ENCODE measurements around the gene NOSIP.

The NOSIP gene

GRCh38 chr19:49570997-49571676, 9.2 kb downstream of the NOSIP start:
- peak; percentile 49 for DNase-seq (ENCODE audit: low spot score)

GRCh38 chr19:49570138-49570856, 10.1 kb downstream of the NOSIP start:
- DNase-seq (ENCODE audit: low spot score) = peak; percentile 94

DNA sequence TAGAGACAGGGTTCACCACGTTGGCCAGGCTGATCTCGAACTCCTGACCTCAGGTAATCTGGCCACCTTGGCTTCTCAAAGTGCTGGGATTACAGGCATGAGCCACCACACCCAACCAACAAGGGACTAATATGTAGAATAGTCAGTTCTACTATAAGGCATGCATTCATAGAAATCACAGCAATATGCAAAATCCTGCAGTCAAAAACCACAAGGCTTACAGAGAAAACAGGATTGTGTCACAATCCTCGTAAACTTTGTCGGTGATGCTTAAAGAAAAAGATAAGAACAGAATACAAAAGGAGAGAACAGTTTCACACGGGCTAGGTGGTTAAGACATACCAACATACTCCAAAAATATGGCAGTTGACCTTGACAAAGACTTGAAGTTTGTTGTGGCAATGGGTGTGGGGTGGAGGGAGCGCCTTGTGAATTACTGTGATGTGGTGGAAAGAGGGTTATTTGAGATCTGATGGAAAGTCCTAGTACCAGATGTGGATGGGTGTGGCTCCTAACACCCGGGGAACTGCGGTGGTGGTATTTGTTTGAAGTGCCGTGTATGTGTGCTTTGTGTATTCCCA, 12.4 kb downstream of the NOSIP start:
- DNase-seq (ENCODE audit: low spot score) = no peak

- no peak for DNase-seq (ENCODE audit: low spot score)
Observed at GRCh38 chr19:49566302-49566701, 14.1 kb downstream of the NOSIP start.

- DNase-seq (ENCODE audit: low spot score) = no peak
Observed at GRCh38 chr19:49565261-49565660, 15.1 kb downstream of the NOSIP start.

- DNase-seq (ENCODE audit: low spot score) = no peak
Observed at GRCh38 chr19:49564616-49565045, 15.7 kb downstream of the NOSIP start.

DNA sequence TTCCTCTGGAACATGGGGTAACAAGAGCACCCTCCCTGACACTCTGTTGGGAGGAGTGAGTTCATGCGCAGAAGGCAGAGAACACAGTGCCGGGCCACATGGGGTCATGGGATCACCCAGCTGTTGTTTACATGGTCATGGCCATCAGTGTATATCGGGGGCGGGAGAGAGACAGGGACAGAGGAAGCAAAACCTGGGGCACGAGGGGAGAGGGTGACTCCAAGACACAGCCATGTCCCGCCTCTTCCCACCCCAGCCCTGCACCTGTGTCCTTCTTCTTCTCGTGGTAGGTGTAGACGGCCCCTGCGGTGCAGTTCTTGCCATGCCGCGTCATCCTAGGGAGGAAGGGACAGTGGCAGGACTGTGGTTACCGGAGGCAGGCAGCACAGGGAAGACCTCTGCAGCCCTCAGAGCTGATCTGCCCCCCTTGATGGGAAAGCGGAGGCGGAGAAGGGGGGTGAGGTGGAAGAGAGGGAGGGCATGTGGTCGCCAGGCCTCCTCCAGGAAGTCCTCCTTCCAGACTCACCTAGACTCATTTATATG, 19.9 kb downstream of the NOSIP start:
- no peak for DNase-seq (ENCODE audit: low spot score)

DNA sequence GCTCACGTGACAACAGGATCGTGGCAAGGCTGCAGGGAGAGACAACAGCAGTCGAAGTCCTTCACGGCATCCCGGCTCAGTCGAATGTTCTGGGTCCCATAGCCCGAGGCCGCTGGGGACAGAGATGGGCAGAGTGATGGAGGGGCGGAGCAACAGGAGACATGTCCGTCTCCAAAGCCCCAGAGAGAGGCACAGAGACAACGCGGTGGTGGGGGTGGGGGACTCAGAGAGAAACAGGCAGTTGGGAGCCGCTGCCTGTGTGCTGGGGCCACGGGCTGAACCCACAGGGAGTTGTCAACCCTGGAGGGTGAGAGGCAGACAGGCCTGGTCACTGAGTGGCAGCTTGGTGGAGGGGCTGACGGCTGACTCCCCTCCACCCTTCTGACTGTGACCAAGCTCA, 20.4 kb downstream of the NOSIP start:
- DNase-seq (ENCODE audit: low spot score) = no peak

DNA sequence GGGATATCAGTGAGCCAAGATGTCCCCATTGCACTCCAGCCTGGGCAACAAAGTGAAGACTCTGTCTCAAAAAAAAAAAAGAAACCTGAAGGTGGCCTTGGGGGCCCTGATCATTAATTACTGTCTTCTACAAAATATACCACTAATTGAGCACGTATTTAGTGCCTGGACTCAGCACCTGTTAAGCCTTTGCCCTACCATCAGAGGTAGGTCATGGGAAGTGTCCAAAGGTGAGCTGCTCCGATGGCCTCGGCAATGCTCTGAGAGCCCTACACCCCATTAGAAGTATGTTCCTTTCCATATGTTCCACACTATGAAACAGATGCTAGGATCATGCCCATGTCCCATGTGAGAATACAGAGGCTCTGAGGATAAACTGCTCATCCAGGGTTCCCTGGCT, 20.9 kb downstream of the NOSIP start:
- no peak for DNase-seq (ENCODE audit: low spot score)

- no peak for DNase-seq (ENCODE audit: low spot score)
Observed at GRCh38 chr19:49558591-49558990, 21.8 kb downstream of the NOSIP start.

- no peak for DNase-seq (ENCODE audit: low spot score)
Observed at GRCh38 chr19:49557641-49558325, 22.6 kb downstream of the NOSIP start.

- DNase-seq (ENCODE audit: low spot score) = no peak
Observed at GRCh38 chr19:49556412-49557398, 23.7 kb downstream of the NOSIP start.

DNA sequence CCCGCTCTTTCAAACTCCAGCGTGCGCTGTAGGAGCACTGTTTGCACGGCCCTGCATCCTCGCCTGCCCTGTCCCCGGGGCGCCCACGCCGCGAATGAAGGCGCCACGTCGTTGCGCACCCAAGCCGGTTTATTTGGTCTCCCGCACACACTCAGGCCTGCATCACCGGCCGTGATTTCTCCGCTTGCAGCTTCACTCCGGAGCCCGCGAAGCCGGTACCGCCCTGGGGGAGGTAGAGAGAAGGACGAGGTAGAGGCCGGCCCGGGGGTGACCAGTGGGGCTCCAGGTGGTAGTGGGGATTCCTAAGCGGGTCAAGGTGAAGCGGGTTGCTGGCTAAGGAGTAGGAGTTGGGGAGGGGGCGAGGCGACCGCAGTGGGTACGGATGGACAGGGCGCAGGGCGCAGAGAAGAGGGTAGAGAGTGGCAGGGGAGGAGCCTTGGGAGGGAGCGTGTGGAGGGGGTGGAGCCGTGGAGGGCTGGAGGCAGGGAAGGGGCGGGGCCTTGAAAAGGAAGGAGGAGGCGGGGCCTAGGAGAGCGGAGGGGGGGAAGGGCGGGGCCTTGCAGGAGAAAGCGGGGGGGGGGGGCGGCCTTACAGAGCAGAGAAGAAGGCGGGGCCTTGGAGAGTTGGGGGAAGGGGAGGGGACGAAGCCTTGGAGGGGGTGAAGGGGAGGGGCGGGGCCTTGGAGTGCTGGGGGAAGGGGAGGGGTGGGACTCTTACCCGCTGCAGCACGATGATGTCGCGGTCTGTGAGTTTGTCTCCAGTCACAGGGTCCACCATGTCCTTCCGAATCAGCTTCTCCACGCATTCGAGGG, 24.6 kb downstream of the NOSIP start:
- peak; percentile 47 for DNase-seq (ENCODE audit: low spot score)

- no peak for DNase-seq (ENCODE audit: low spot score)
Observed at GRCh38 chr19:49554701-49555181, 25.6 kb downstream of the NOSIP start.

DNA sequence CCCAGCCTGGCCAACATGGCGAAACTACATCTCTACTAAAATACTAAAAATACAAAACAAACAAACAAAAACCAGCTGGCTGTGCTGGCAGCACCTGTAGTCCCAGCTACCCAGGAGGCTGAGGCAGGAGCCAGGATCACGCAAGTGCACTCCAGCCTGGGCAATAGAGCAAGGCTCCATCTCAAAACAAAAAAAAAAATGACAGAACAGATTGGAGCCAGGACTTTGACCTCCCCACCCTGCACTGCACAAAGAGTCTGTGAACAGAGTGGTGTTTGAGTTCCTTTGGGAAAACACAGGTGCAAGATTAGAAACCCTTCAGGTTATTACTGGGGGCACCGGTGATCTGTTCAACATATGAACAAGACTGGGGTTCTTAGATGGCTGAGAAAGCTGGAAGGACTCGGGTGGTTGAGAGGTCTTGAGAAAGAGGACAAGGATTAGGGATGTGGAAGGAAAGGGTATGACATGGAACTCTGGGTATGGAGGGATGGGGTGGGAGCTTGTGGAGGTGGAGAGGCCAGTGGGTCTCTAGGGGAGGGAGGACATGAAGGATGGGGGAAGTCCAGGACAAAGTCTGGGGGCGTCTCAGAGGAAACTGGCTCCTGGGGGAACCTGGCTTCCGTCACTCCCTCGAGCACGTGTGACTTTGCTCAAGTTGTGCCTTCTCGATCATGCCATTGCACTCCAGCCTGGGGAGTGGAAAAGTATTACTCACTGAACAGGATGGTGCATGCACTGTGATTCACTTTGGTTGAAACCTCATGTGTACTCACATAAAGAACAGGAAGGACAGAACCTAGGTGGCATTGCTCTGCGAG, 26.7 kb downstream of the NOSIP start:
- no peak for DNase-seq (ENCODE audit: low spot score)

- no peak for DNase-seq (ENCODE audit: low spot score)
Observed at GRCh38 chr19:49552749-49553148, 27.6 kb downstream of the NOSIP start.

GRCh38 chr19:49551531-49551930, 28.8 kb downstream of the NOSIP start:
- DNase-seq (ENCODE audit: low spot score) = no peak

DNA sequence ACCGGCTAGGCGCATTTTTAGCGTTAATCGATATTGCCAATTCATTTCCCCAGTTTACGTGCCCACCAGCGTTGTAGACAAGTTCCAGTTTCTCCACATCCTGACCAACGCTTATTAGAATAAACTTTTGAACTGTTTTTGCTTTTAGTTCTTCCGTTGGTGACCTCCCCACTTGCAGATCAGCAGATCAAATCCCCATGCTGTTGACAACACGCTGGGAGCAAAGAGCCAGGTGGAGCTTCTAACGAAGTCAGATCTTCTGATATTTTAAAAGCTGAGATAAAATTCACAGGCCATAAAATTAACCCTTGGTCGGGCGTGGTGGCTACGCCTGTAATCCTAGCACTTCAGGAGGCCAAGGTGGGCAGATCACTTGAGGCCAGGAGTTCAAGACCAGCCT, 31.3 kb downstream of the NOSIP start:
- no peak for DNase-seq (ENCODE audit: low spot score)

DNA sequence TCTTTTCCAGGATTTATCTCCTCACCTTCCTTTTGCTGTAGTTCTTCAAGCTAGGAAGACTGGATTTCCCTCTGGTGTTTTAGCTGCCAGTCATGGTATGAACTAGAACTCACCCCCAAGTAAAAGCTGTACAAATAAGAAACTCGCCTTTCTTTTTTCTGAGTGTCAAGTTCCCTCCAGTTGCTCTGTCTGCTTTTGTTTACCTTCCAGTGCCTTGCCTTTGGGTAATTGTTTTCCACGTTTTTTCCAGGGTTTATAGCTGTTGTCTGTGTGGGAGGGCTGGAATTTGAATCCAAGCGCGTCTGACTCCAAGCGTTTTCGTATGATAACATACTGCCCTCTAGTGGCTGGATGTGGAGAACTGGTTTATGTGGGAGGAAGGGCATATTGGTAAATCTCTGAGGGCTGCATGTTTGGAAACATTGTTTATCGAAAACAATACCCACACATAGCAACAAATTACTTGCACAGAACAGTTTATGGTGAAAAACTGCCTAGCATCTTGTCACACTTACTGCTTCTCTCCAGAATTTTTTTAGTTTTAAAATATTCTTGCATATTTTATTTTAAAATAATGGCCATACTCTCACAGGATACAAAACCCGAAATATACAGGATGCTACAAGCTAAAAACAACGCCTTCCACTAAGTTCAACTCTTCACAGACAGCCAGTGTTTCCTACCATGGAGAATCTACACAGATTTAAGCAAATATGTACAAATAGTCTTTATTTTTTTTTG, 33.4 kb downstream of the NOSIP start:
- peak; percentile 90 for DNase-seq (ENCODE audit: low spot score)

All from NAMALWA (cell line).